NCI-H2196 (cell line): ENCODE measurements around the gene MACO1.

Source experiments
- DNase-seq: peaks from one replicate; lab custom pipeline; 2025; ENCODE audit not compliant: unreplicated experiment; lab: John Stamatoyannopoulos, UW

The MACO1 gene

DNA sequence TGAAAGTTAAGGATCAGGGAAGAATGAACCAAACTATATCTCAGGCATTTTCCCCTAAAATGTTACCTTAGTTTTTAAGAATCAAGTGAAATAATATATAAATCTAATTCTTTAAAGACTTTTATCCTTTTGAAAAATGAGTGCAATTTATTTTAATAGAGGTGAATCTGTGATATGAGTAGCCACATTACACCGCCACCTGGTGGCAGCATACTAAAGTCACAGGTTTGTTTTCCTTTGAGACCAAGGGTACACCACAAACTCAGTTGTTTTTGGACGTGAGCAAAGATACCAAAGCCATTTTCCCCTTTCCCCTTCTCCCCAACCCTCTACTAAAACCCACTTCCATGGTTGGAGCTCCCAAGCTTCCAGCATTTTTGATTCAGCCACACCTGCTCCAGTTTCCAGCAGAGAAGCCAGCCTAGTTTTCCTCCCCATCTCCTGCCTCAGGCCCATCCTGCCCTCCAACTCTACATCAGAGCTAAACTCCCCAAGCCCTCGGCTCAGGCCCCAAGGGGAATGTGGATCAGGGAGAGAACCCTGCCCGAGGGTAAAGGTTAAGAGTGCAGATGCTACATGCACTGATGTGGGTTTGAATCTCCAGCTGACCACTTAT lies 89.9 kb downstream of the MACO1 start:
- DNase-seq = peak; percentile 72

- no peak for DNase-seq
These were observed 91.4 kb downstream of the MACO1 start for GRCh38 chr1:25522031-25522655.

DNA sequence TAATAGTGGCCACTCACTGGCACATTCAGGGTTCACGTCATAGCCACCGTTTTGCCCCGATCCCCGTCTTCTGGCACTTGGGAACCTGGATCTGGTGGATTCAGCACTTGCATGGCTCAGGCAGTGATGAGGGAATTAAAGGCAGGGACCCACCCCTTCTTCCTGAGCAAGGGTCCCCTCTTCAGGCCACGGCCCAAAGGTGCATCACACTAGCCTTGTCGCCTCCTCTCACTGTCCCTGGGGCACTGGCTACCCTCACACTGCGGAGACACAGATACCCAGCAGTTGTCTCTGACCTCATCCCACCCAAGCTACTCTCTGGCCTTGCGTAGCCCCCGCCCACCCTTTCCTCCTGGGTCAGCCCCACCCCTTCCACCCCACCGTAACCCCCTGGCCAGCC lies 92.8 kb downstream of the MACO1 start:
- DNase-seq = no peak

DNA sequence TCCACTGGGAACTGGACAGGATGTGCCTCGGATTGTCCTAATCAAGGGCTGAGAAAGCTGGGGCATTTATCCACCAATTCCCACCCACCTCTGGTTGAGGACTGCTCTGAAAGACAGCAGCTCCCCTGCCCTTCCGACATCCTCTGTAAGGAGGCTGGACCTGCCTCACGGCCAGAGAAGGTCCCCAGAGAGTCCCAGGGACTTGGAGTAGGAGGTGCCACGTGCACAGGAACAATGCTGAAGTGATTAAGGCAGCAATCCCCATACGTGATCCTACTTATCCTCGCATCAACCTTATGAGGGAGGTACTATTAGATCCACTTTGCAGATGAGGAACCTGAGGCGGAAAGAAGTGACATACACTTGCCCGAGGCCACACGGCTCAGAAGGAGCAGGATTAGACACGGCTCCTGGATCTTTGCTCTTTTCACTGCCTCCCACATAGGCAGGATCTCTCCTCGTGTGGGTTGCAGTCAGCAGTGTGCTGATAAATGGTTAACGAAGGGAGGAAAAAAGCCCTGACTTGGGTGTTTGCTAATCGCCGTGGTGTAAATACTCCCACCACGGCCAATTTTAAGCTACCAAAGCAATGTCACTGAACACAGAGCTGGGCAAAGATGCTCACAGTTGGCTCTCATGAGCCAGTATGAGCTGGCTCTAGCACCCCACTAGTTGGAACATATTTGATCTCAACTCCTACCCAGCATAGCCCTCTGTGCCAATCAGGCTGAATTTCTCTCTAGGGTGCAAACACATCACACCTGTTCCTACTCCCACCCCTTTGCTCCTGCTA lies 94.1 kb downstream of the MACO1 start:
- DNase-seq = no peak

- DNase-seq = no peak
These were observed 94.6 kb downstream of the MACO1 start for GRCh38 chr1:25525361-25525688.

- no peak for DNase-seq
These were observed 96.1 kb downstream of the MACO1 start for GRCh38 chr1:25526753-25527152.

DNA sequence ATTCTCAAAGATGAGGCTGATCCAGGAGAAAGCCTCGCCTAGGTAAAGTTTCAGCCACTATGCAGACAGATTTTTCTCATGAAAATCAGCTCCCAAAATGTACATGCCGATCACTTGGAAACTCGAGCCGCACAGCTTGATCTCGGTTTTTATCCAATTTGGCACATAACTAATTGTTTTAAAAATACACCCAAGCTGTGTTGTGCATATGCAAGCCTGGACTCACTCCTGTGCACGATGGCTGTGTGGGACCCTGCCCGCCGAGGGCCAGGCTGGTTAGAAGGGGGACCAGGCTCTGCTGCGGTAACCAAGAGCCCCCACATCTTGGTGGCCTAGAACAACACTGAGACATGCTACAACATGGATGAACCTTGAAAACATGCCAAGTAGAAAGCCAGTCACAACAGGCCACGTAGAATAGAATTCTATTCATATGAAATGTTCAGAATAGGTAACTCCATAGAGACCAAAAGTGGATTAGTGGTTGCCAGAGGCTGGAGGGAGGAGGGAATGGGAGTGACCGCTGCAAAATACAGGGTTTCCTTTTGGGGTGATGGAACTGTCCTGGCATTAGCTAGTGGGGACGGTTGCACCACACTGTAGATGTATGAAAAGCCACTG lies 96.6 kb downstream of the MACO1 start:
- DNase-seq = no peak

GRCh38 chr1:25527946-25528595 lies 97.4 kb downstream of the MACO1 start:
- no peak for DNase-seq

DNA sequence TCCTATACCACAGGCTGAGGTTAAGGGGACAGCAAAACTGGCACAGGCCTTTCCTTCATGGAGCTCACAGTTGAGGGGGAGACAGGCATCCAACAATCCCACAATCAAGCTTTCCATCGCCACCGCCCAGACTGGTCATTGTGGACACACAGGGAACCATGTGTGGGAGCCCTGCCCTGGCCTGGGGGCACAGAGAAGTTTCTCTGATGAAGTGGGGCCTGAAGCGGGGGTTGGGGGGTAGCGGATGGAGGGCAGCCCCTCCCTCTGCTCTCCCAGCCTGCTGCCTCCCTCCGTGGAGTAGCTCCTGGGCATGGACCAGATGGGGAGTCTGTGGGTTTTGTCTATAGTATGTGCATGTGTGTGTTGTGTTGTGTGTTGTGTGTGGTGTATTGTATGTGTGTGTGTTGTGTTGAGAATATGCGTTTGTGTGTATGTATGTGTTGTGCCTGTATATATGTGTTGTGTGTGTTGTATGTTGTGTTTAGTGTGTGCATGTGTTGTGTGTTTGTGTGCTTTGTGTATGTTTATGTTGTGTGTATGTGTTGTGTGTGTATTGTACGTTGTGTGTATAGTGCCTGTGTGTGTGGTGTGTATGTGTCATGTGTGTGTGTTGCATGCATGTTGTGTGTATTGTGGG lies 98.3 kb downstream of the MACO1 start:
- DNase-seq = no peak

DNA sequence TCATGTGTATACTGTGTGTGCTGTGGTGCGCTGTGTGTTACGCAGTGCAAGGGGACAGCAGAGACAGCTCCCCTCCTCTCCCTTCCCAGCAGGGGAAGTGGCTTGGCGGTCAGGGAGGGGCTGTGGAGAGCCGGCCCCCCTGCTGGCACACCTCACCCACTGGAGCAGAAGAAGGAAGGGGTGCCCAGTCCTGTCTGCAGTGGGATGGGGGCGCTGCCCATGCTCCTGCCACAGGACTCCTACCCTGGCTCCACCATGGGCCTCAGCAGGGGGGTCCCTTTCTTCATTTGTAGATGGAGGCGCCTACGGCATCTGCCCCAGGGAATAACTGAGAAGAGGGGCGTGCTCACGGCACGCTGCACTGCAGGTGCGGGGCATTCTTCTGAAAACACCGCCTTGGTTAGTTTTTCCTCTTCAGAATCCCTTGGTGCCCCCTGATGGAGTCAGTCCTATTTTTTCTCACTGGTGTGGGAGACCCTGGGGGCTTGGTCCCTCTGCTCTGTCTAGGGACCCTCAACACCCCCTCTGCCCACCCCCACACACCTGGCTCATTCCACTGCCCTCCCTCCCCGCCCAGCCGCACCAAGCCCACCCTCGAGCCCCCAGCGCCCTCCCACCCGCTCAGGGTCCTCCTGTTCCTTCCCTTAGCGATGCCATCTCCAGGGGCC lies 99.0 kb downstream of the MACO1 start:
- DNase-seq = no peak

DNA sequence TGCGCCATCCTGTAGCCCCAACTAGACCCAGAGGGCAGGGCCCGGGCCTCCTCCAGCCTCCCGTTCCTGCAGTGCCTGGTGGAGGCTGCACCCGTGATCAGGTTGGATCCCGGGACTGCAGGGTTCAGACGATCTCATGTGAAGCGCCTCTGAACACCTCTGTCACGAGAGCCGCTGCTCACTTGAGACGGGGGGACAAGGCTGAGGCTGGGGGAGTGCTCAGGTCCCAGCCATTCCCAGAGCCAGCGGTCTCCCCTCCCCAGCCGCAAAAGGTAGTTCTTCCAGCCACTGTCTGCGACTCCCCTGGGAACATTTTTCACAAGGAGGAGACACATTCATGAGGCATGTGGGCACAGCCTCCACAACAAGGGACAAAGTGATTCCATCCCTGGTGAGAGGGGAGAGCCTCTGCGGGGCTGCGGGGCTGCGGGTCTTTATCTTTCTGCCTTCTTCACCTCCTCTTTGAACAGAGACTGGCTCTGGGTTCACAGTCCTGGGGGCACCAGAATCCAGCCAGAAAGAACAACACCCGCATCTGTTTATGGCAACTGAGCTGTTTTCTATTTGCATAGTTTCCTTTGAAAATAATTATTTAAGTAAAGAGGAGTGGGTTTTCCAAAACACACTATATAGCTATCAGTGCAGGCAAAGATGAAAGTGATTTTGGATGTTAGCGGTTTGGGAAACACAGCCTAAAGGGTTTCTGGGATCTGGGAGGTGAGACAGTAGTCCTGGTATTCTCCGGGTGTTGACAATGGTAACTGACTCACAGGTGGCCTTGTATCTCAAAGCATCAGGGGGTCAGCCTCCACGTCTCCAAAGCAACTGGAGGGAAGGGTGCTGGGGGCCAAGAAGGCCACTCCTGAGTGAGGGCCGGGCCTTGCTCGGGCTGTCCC lies 99.7 kb downstream of the MACO1 start:
- DNase-seq = no peak

DNA sequence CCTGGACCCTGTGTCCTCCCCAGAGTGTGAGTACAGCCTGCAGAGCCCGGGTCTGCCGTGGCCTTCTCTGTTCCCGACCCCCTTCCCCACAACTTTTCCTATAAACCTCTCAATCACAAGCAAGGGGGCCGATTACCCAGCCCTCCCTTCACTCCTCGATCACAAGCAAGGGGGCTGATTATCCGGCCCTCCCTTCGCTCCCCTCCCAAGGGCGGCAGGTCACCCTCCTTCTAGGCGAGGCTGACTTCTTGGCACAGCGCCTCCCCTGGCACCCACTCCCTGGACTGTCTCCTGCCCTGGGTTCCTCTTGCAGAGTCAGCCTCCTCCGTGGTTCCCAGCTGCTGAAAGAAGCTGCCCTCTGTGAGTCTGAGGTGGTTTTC lies 100.4 kb downstream of the MACO1 start:
- DNase-seq = no peak

DNA sequence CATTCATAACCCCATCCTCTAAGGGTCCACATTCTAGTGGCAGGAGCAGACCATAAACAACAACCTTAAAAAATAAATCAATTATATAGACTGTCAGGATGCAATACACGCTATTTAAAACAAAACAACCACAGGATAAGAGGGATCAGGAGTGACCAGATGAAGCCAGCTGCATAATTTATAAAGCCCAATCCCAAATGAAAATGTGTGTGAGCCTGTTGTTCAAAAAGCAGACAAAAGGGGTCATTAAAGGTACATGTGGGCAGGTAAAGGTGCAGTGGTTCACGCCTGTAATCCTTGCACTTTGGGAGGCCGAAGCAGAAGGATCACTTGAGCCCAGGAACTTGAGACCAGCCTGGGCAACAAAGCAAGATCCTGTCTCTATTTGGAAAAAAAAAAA lies 102.3 kb downstream of the MACO1 start:
- DNase-seq = no peak

DNA sequence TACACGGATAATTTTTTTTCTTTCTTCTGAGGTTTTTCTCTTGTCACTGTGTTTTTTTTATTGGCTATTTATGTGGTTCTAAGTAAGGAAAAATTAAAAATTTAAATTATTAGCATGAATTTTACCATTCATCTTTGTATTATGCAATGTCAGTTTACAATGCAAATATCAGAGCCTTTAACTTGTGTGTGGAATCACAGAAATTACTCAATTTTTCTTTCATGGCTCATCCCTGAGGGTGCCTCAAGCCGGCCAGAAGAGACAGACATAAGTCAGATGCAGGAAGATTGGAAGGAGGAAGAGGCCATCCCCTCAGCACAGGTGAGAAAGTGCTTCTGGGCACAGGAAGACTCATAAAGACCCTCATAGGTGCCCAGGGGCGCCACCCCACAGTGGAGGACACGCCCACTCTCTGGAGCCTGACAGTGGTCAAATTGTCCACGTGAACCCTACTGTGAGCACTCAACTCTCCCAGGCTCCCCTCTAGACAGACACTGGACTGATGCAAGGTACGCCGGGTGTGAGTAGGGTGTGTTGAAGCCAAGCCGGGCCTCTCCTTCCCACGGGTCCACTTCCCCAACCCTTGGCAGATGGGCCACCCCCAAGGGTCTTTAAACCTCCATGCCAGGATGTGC lies 103.2 kb downstream of the MACO1 start:
- no peak for DNase-seq

- no peak for DNase-seq
These were observed 103.7 kb downstream of the MACO1 start for GRCh38 chr1:25534410-25534788.

DNA sequence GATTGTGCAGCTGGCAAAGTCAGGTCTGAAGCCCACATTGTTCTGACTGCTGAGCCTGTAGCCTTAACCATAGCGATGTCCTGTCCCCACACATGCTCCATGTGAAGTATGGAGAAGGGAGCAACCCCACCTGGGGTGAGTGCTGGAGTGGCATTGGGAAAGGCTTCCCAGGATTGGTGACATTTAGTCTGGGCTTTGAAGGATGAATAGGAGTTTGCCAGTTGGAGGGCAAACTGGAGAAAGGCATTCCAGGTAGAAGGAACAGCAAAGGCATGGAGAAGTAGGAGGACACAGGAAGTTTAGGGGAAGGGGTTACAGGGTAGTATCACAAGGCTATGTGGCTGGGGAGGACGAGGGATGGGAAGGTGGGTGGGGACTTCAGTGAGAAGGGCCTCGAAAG lies 105.4 kb downstream of the MACO1 start:
- no peak for DNase-seq

GRCh38 chr1:25537153-25537831 lies 106.6 kb downstream of the MACO1 start:
- DNase-seq = no peak

DNA sequence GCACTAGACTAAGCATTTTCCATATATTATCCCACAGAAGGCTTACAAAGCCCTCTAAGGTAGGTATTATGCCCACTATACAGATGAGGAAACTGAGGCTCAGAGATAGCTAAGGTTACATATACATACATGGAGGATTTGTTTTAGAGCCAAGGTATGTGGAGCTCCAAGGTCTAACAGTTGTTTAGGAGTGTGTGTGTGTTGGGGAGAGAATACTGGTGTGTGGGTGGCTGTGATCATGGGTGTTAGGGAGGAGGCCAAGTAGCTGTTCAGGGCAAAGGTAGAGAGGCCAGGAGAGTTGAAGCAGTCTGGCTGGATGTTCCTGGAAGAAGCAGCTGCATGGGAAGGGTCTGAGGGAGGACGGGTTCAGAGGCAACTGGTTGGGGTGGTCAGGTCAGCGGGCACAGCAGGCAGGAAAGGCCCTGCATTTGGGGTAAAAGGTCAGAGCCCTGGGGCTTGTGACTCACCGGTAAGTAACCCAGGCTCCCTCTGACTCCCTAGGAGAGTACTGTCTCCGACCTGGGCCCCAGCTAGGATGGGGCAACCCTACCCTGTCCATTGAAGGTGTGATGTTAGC lies 107.6 kb downstream of the MACO1 start:
- no peak for DNase-seq
